ENCODE data around the gene RAB3IL1.

- TF ChIP-seq CTCF (conservative IDR thresholded peaks at IDR 0.05; ENCODE audit: low read depth, low read length) (no peak), EZH2 (IDR thresholded peaks at IDR 0.05; ENCODE audit: low read length, unreplicated experiment) (no peak)
These were observed 2.7 kb downstream of the RAB3IL1 start for GRCh38 chr11:61914471-61915171.
